EH (cell line): ENCODE measurements around the gene DUSP11.
A peak's percentile ranks its signal among the peaks of the same experiment; 100 is the strongest.
"Not testable (repeated sequence)": the region's sequence is repeated elsewhere in the genome, so short reads cannot be mapped to it uniquely, and the experiment has no call there.

Experiments
- DNase-seq: peaks from one replicate; pipeline ENCODE4 v3.0.0-alpha.2; 2015; ENCODE audit warnings: low read depth

The DUSP11 gene

GRCh38 chr2:73717695-73718094 lies 62.2 kb downstream of the DUSP11 start:
- DNase-seq = not testable (repeated sequence)

- no peak for DNase-seq
Measured at GRCh38 chr2:73717251-73717606, 62.7 kb downstream of the DUSP11 start.

GRCh38 chr2:73716543-73717250 lies 63.2 kb downstream of the DUSP11 start:
- peak; percentile 13 for DNase-seq

- no peak for DNase-seq
Measured at GRCh38 chr2:73714091-73714490, 65.8 kb downstream of the DUSP11 start.
